Measurements from ENCODE around the gene BABAM2. TPM values are rescaled to one million over a fixed set of nuclear protein-coding genes. Genes with fewer than 3 reads are reported as not detected.

The BABAM2 gene
- total RNA-seq, 1 experiment from 2014 or later: 27.1 TPM

DNA sequence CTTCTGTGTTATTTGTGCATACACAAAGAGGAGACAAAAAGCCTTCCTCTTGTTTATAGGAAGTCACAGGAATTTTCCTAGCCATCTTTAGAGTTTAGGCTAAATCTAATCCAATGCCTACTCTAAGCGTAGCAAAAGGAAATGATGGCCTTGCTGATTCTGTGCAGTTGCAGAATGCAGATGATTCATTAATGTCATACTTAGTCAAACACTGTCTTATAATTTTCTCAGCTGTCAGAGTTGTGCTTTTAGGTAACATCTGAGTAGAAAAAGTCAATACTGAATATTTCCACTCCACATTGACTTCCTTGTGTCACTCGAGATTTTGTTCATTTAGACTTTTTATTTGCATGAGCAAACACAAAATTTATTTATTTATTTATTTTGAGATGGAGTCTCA, 344.3 kb downstream of the BABAM2 start:
- H2BK15ac ChIP-seq (ENCODE audit: low read depth, low read length): no peak overlapping the region
- no peak overlapping the region for H3K56ac ChIP-seq (ENCODE audit: insufficient read length, low read depth, low read length)
- H3K23ac ChIP-seq (ENCODE audit: insufficient read length, low read depth, low read length): no peak overlapping the region
- no peaks in the 10 kb centered on the region for H3K9me3 Mint-ChIP-seq
- H4K5ac ChIP-seq (ENCODE audit: insufficient read length, low read depth, low read length): no peak overlapping the region
- no peak overlapping the region for H2AFZ ChIP-seq (ENCODE audit: low read length)
- no peak overlapping the region for H3T11ph ChIP-seq (ENCODE audit: low read length)
- no peak overlapping the region for H3K4ac ChIP-seq (ENCODE audit: low read depth, low read length)
- H3K4me1 Mint-ChIP-seq: peaks cover 3 to 7% of the 10 kb centered on the region in 2 experiments; a peak in 3 of 4 replicates
- no peak overlapping the region for H3K4me3 Mint-ChIP-seq
- H2BK20ac ChIP-seq (ENCODE audit: low read depth, low read length, poor library complexity, severe bottlenecking): no peak overlapping the region
- no peaks in the 10 kb centered on the region for H3K27me3 ChIP-seq (ENCODE audit: insufficient read depth, low read length)
- H3K79me2 ChIP-seq (ENCODE audit: insufficient read depth, low read length): no peaks in the 10 kb centered on the region
- no peaks in the 10 kb centered on the region; the same call in 1 of the 2 replicates for H3K27me3 Mint-ChIP-seq (ENCODE audit: low read depth)
- no peak overlapping the region for H4K8ac ChIP-seq (replicated peaks; ENCODE audit: insufficient read length, low read depth, low read length)
- no peaks in the 10 kb centered on the region for H3K23me2 ChIP-seq (ENCODE audit: insufficient read length, low read depth, low read length, poor library complexity, severe bottlenecking)
- H3K36me3 Mint-ChIP-seq (ENCODE audit: insufficient read depth in 1 of 3, low read depth in 3 of 3): no peaks in the 10 kb centered on the region
- no peak overlapping the region for H2BK120ac ChIP-seq (ENCODE audit: low read depth, low read length, poor library complexity, severe bottlenecking)
- H3K27ac Mint-ChIP-seq: no peak overlapping the region
- H4K91ac ChIP-seq (ENCODE audit: insufficient read length, low read depth, low read length): no peak overlapping the region
- no peaks in the 10 kb centered on the region for H3K4me1 ChIP-seq (ENCODE audit: insufficient read depth, low read length)
- H3K79me1 ChIP-seq (ENCODE audit: insufficient read depth, low read depth, low read length, poor library complexity, severe bottlenecking): no peaks in the 10 kb centered on the region
- H3K14ac ChIP-seq (ENCODE audit: insufficient read depth, low read length): no peak overlapping the region
- no peak overlapping the region for H2BK5ac ChIP-seq (ENCODE audit: insufficient read length, low read length)
- no peak overlapping the region for H3K18ac ChIP-seq (ENCODE audit: insufficient read length, low read depth, low read length)
- TF ChIP-seq, protein P1, sequence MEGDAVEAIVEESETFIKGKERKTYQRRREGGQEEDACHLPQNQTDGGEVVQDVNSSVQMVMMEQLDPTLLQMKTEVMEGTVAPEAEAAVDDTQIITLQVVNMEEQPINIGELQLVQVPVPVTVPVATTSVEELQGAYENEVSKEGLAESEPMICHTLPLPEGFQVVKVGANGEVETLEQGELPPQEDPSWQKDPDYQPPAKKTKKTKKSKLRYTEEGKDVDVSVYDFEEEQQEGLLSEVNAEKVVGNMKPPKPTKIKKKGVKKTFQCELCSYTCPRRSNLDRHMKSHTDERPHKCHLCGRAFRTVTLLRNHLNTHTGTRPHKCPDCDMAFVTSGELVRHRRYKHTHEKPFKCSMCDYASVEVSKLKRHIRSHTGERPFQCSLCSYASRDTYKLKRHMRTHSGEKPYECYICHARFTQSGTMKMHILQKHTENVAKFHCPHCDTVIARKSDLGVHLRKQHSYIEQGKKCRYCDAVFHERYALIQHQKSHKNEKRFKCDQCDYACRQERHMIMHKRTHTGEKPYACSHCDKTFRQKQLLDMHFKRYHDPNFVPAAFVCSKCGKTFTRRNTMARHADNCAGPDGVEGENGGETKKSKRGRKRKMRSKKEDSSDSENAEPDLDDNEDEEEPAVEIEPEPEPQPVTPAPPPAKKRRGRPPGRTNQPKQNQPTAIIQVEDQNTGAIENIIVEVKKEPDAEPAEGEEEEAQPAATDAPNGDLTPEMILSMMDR (conservative IDR thresholded peaks at IDR 0.05): no peak
- H4K20me1 ChIP-seq (ENCODE audit: control insufficient read depth, insufficient read depth, insufficient read length): no peaks in the 10 kb centered on the region
- no peak overlapping the region for H2AK5ac ChIP-seq (ENCODE audit: insufficient read length, low read length)
- DNase-seq: no peak
- no peaks in the 10 kb centered on the region for H3K9me3 ChIP-seq (ENCODE audit: control insufficient read depth, low read depth, low read length)
- no peak overlapping the region for H3K27ac ChIP-seq (ENCODE audit: insufficient read length, low read depth, low read length)
- H2BK12ac ChIP-seq (ENCODE audit: insufficient read length, low read depth, low read length): no peak overlapping the region
- no peak overlapping the region for H3K4me2 ChIP-seq (ENCODE audit: insufficient read depth, insufficient read length, low read length)
- no CpG with 5 or more reads among the region's 2 CpGs for WGBS (ENCODE audit: extremely low coverage, insufficient read length, low lambda C conversion rate)
- no peak overlapping the region for H3K9ac ChIP-seq (ENCODE audit: extremely low read depth, insufficient read length, low read length)

Measured in H9 (cell line).